HepG2 (cell line): ENCODE results near the gene ACTR1A. TPM values are rescaled to one million over a fixed set of nuclear protein-coding genes. Genes with fewer than 3 reads are reported as not detected.
A peak's percentile ranks its signal among the peaks of the same experiment; 100 is the strongest.

Experiments used
- AHR ChIP-seq: IDR thresholded peaks from 2 replicates; pipeline ENCODE4 v1.6.1; 2018; ENCODE audit warnings: missing genetic modification reagents, missing compliant biosample characterization
- BRCA1 ChIP-seq: sonication (generic); formaldehyde crosslinking; IDR thresholded peaks from 2 replicates; pipeline ENCODE4 v1.4.0; 2020; ENCODE audit warnings: missing genetic modification reagents
- DNMT1 ChIP-seq: sonication (generic); formaldehyde crosslinking; IDR thresholded peaks from 2 replicates; pipeline ENCODE4 v1.5.1; 2020; ENCODE audit warnings: mild to moderate bottlenecking, missing genetic modification reagents
- E2F1 ChIP-seq: sonication (generic); formaldehyde crosslinking; IDR thresholded peaks from 2 replicates; pipeline ENCODE4 v1.5.0; 2020; ENCODE audit warnings: missing genetic modification reagents
- FOXC1 ChIP-seq: sonication (generic); formaldehyde crosslinking; IDR thresholded peaks from 2 replicates; pipeline ENCODE4 v1.8.0; 2022; ENCODE audit warnings: mild to moderate bottlenecking, missing genetic modification reagents, borderline replicate concordance
- GMEB2 ChIP-seq: IDR thresholded peaks from 2 replicates; pipeline ENCODE4 v1.6.1; 2016; ENCODE audit warnings: missing biosample characterization, missing genetic modification reagents, low read depth
- HIVEP1 ChIP-seq: sonication (generic); formaldehyde crosslinking; IDR thresholded peaks from 2 replicates; pipeline ENCODE4 v1.4.0; 2020; ENCODE audit warnings: mild to moderate bottlenecking, missing genetic modification reagents
- HMGA1 ChIP-seq: sonication (generic); formaldehyde crosslinking; conservative IDR thresholded peaks from 2 replicates; pipeline ENCODE4 v1.4.0; 2020; ENCODE audit warnings: missing genetic modification reagents
- IKZF4 ChIP-seq: sonication (generic); formaldehyde crosslinking; IDR thresholded peaks from 2 replicates; pipeline ENCODE4 v1.5.1; 2020; ENCODE audit warnings: borderline replicate concordance, mild to moderate bottlenecking, low read depth, missing genetic modification reagents; ENCODE audit errors: not compliant biosample characterization
- KLF9 ChIP-seq: IDR thresholded peaks from 2 replicates; pipeline ENCODE4 v1.6.1; 2016; ENCODE audit warnings: low read depth
- LBX2 ChIP-seq: sonication (generic); formaldehyde crosslinking; IDR thresholded peaks from 2 replicates; pipeline ENCODE4 v1.5.0; 2020; ENCODE audit warnings: missing genetic modification reagents, mild to moderate bottlenecking, borderline replicate concordance
- MEF2D ChIP-seq: sonication (generic); formaldehyde crosslinking; IDR thresholded peaks from 2 replicates; pipeline ENCODE4 v1.5.1; 2020; ENCODE audit warnings: mild to moderate bottlenecking, missing genetic modification reagents
- NFE2L2 ChIP-seq: fragments of 150-350 bp; IDR thresholded peaks from 2 replicates; pipeline ENCODE4 v1.6.1; 2014; ENCODE audit warnings: low read length
- NFYB ChIP-seq: sonication (generic); formaldehyde crosslinking; IDR thresholded peaks from 2 replicates; pipeline ENCODE4 v1.4.0; 2020; ENCODE audit warnings: missing genetic modification reagents
- PBX2 ChIP-seq: IDR thresholded peaks from 2 replicates; pipeline ENCODE4 v1.6.1; 2016; ENCODE audit warnings: control low read depth
- SAFB2 ChIP-seq: sonication (generic); formaldehyde crosslinking; IDR thresholded peaks from 2 replicates; pipeline ENCODE4 v1.5.1; 2020; ENCODE audit warnings: missing genetic modification reagents, low read depth, mild to moderate bottlenecking, borderline replicate concordance
- ZBTB2 ChIP-seq: sonication (generic); formaldehyde crosslinking; IDR thresholded peaks from 2 replicates; pipeline ENCODE4 v1.8.0; 2022; ENCODE audit warnings: low read depth, missing genetic modification reagents
- ZNF230 ChIP-seq: sonication (generic); formaldehyde crosslinking; IDR thresholded peaks from 2 replicates; pipeline ENCODE4 v1.4.0; 2020; ENCODE audit warnings: mild to moderate bottlenecking, missing genetic modification reagents
- ZNF251 ChIP-seq: sonication (generic); formaldehyde crosslinking; IDR thresholded peaks from 2 replicates; pipeline ENCODE4 v1.9.0; 2021; ENCODE audit warnings: mild to moderate bottlenecking, missing genetic modification reagents
- ZNF33A ChIP-seq: sonication (generic); formaldehyde crosslinking; IDR thresholded peaks from 2 replicates; pipeline ENCODE4 v1.5.1; 2020; ENCODE audit warnings: missing genetic modification reagents, mild to moderate bottlenecking, moderate library complexity, borderline replicate concordance
- ZNF570 ChIP-seq: sonication (generic); formaldehyde crosslinking; IDR thresholded peaks from 2 replicates; pipeline ENCODE4 v1.4.0; 2020; ENCODE audit warnings: mild to moderate bottlenecking, missing genetic modification reagents, borderline replicate concordance
- ZNF777 ChIP-seq: sonication (generic); formaldehyde crosslinking; IDR thresholded peaks from 2 replicates; pipeline ENCODE4 v1.4.0; 2020; ENCODE audit warnings: missing genetic modification reagents
- polyA plus RNA-seq, 8 experiments: library from polyadenylated mRNA; depleted of rRNA in 3 of 8; stranded (reverse) in 7 of 8; unstranded in 1 of 8; fragments of >200 nt; fragmentation: Illumina TruSeq in 4 of 8; extraction: Trizol in 4 of 8; gene quantifications; 2 replicates each; pipeline versions ENCODE4 v1.2.1 to v1.2.3, GENCODE V29; 2011 to 2016; ENCODE audit warnings: low read depth in 4 of 8, missing spikeins in 1 of 8, mixed read lengths in 1 of 8; ENCODE audit not compliant: insufficient read depth in 1 of 8
- total RNA-seq, 5 experiments: library from RNA; depleted of rRNA; stranded (reverse); fragments of >200 nt; fragmentation: Illumina TruSeq; extraction: Trizol; gene quantifications; 2 replicates each; pipeline ENCODE4 v1.2.3, GENCODE V29; 2016; ENCODE audit warnings: low read depth in 1 of 5

Gene ACTR1A
- total and polyA plus RNA-seq, 2 of the 13 experiments (the other 11 are each of a cell fraction or from before 2014, with no cell fraction given): 59.6 to 62.8 TPM

GRCh38 chr10:102502029-102502336 is 529 bp downstream of the ACTR1A start (continued):
- TF ChIP-seq SAFB2: no peak
- TF ChIP-seq PBX2 (CRISPR knock-in tag): peak; percentile 99
- TF ChIP-seq ZBTB2: no peak
- TF ChIP-seq HMGA1 (CRISPR knock-in tag): no peak
- no peak for TF ChIP-seq GMEB2 (CRISPR knock-in tag)
- no peak for TF ChIP-seq ZNF251
- TF ChIP-seq NFYB (CRISPR knock-in tag): peak; percentile 96
- TF ChIP-seq MEF2D (CRISPR knock-in tag): 0 out of 2 replicates have a peak, but pooled peaks have one; percentile 47
- no peak for TF ChIP-seq IKZF4 (CRISPR knock-in tag)
- TF ChIP-seq NFE2L2: no peak
- TF ChIP-seq E2F1: peak; percentile 57; the same call in 1 of the 2 replicates
- no peak for TF ChIP-seq LBX2
- no peak for TF ChIP-seq AHR
- no peak for TF ChIP-seq KLF9 (CRISPR knock-in tag)
- TF ChIP-seq ZNF777 (CRISPR knock-in tag): no peak
- TF ChIP-seq ZNF230 (CRISPR knock-in tag): 0 out of 2 replicates have a peak, but pooled peaks have one; percentile 17
- TF ChIP-seq BRCA1 (CRISPR knock-in tag): no peak
- TF ChIP-seq ZNF33A (CRISPR knock-in tag): no peak
- no peak for TF ChIP-seq FOXC1
- TF ChIP-seq ZNF570 (CRISPR knock-in tag): no peak
- no peak for TF ChIP-seq DNMT1 (CRISPR knock-in tag)
- TF ChIP-seq HIVEP1 (CRISPR knock-in tag): no peak
